GM18873 (cell line): ENCODE results near the gene RSPO1.
A peak's percentile ranks its signal among the peaks of the same experiment; 100 is the strongest.
"Not testable (repeated sequence)": the region's sequence is repeated elsewhere in the genome, so short reads cannot be mapped to it uniquely, and the experiment has no call there.

Experiments
- ATAC-seq: cut with Tn5 transposase; IDR thresholded peaks from one replicate; pipeline ENCODE4 v1.9.1; 2021; ENCODE audit warnings: mild to moderate bottlenecking, moderate library complexity, moderate number of reproducible peaks; ENCODE audit not compliant: unreplicated experiment, low FRiP score

The RSPO1 gene

GRCh38 chr1:37622131-37622530 is 12.6 kb downstream of the RSPO1 start:
- no peak for ATAC-seq

- no peak for ATAC-seq
These were observed 13.3 kb downstream of the RSPO1 start for GRCh38 chr1:37621326-37621870.

- ATAC-seq = no peak
These were observed 14.0 kb downstream of the RSPO1 start for GRCh38 chr1:37620707-37621106.

- ATAC-seq = no peak
These were observed 18.4 kb downstream of the RSPO1 start for GRCh38 chr1:37616330-37616729.

- no peak for ATAC-seq
These were observed 20.6 kb downstream of the RSPO1 start for GRCh38 chr1:37614105-37614504.

GRCh38 chr1:37612186-37612585 is 22.5 kb downstream of the RSPO1 start:
- no peak for ATAC-seq

- ATAC-seq = no peak
These were observed 24.7 kb downstream of the RSPO1 start for GRCh38 chr1:37609994-37610393.

GRCh38 chr1:37609002-37609401 is 25.7 kb downstream of the RSPO1 start:
- ATAC-seq = no peak

- ATAC-seq = no peak
These were observed 28.0 kb downstream of the RSPO1 start for GRCh38 chr1:37606481-37607263.

- ATAC-seq = no peak
These were observed 28.8 kb downstream of the RSPO1 start for GRCh38 chr1:37605806-37606474.

GRCh38 chr1:37605061-37605650 is 29.5 kb downstream of the RSPO1 start:
- ATAC-seq = no peak

- no peak for ATAC-seq
These were observed 31.7 kb downstream of the RSPO1 start for GRCh38 chr1:37602750-37603694.

- no peak for ATAC-seq
These were observed 33.3 kb downstream of the RSPO1 start for GRCh38 chr1:37601441-37601840.

GRCh38 chr1:37599940-37600339 is 34.8 kb downstream of the RSPO1 start:
- ATAC-seq = no peak

GRCh38 chr1:37596182-37596667 is 38.5 kb downstream of the RSPO1 start:
- no peak for ATAC-seq

GRCh38 chr1:37595440-37596181 is 39.1 kb downstream of the RSPO1 start, which contains the start of gene GNL2:
Gene GNL2, minus strand, starts transcription at chr1:37595937. Its CDS starts 115 bp downstream, at chr1:37595822.
- ATAC-seq = peak; percentile 82

- ATAC-seq = no peak
These were observed 41.0 kb downstream of the RSPO1 start for GRCh38 chr1:37593726-37594125.

GRCh38 chr1:37588939-37589338 is 45.8 kb downstream of the RSPO1 start:
- no peak for ATAC-seq

GRCh38 chr1:37584544-37584943 is 50.1 kb downstream of the RSPO1 start:
- not testable (repeated sequence) for ATAC-seq
